Measurements from ENCODE around the gene PITX1. TPM values are rescaled to one million over a fixed set of nuclear protein-coding genes. Genes with fewer than 3 reads are reported as not detected.

The PITX1 gene
- total RNA-seq, 2 donors from 2014 or later, result not detected

DNA sequence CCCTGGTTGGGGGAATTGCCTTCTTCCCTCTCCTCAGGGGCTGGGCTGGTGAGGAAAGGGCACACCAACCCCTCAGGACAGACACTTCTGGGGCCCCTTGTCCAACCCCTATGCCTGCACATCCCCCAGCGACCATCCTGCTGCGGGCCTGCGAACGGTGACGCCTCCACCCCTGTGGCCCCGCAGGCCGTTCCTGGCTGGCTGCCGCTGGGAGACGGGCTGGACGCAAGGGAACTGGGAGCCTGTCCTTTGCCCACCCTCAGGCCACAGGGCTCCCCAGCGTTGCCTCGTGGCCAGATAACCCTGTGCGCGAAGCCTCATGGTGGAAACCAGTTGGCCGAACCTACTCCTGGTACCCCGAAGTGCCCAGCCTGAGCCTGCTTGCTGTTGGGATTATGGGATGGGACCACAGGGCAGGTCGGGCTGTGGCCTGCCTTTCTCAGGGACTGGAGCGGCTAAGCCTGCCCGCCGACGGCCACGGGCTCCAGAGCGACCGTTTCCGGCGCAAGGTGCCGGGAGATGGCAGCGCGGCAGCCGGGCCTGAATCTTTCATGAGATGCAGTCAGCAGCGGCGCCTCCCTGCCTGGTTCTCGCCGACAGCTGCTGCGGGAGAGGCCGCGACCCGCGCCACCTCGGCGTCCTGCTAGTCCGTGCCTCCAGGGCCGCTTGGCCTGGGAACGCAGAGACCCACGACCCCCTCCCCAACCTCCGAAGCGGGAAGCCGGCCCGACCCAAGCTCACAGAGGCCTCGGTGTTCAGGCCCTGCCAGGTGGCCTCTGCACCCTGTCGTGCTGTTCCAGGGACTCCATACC, 6.5 kb upstream of the PITX1 start:
- 5 to 10% methylated on average over 32 to 51 of the region's 51 CpGs for WGBS, 2 donors
- Histone ChIP-seq H3K9me3 (no peaks in the 10 kb centered on the region), H3K27me3 (peaks cover 0 to 44% of the 10 kb centered on the region in 2 donors), H3K27ac (no peak overlapping the region), H3K36me3 (replicated peaks in 1 of 2; ENCODE audit: insufficient read depth in 1 of 2, low read depth in 2 of 2) (no peaks in the 10 kb centered on the region), H3K4me3 (no peak overlapping the region), H3K4me1 (peaks cover 23% of the 10 kb centered on the region)
- intact Hi-C loops (cut with DNase I), result no loop called here
- no peak for TF ChIP-seq POLR2A (IDR thresholded peaks at IDR 0.05)
- TF ChIP-seq, protein P1, sequence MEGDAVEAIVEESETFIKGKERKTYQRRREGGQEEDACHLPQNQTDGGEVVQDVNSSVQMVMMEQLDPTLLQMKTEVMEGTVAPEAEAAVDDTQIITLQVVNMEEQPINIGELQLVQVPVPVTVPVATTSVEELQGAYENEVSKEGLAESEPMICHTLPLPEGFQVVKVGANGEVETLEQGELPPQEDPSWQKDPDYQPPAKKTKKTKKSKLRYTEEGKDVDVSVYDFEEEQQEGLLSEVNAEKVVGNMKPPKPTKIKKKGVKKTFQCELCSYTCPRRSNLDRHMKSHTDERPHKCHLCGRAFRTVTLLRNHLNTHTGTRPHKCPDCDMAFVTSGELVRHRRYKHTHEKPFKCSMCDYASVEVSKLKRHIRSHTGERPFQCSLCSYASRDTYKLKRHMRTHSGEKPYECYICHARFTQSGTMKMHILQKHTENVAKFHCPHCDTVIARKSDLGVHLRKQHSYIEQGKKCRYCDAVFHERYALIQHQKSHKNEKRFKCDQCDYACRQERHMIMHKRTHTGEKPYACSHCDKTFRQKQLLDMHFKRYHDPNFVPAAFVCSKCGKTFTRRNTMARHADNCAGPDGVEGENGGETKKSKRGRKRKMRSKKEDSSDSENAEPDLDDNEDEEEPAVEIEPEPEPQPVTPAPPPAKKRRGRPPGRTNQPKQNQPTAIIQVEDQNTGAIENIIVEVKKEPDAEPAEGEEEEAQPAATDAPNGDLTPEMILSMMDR (IDR thresholded peaks at IDR 0.05), result no peak
- DNase-seq (no peak), ATAC-seq (no peak)

DNA sequence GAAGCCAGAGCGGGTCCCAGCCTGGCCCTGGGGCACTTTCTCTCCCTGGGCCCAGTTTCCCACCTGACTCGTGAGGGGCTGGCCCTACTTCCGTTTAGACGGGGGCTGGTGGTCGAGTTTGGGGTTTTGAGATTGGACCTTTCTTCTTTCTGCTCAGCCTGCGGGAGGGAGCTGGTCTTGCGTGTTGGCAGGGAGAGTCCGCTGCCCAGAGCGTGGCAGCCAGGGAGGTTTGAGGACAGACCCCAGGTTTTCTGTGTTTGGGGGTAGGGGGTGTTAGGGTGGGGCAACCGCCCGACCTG, 6.0 kb upstream of the PITX1 start:
- ATAC-seq (no peak), DNase-seq (no peak)
- H3K9me3 ChIP-seq, result no peaks in the 10 kb centered on the region
- no peak overlapping the region for H3K4me3 ChIP-seq
- H3K4me1 ChIP-seq, result peaks cover 23% of the 10 kb centered on the region
- no peak for TF ChIP-seq POLR2A (IDR thresholded peaks at IDR 0.05)
- TF ChIP-seq, protein P1 (IDR thresholded peaks at IDR 0.05), result no peak
- WGBS, 2 donors, result 4 to 15% methylated on average over 5 to 11 of the region's 11 CpGs
- intact Hi-C loops (cut with DNase I), result no loop called here
- H3K27ac ChIP-seq, result no peak overlapping the region
- peaks cover 0 to 44% of the 10 kb centered on the region in 2 donors for H3K27me3 ChIP-seq
- no peaks in the 10 kb centered on the region for H3K36me3 ChIP-seq (replicated peaks in 1 of 2; ENCODE audit: insufficient read depth in 1 of 2, low read depth in 2 of 2)

DNA sequence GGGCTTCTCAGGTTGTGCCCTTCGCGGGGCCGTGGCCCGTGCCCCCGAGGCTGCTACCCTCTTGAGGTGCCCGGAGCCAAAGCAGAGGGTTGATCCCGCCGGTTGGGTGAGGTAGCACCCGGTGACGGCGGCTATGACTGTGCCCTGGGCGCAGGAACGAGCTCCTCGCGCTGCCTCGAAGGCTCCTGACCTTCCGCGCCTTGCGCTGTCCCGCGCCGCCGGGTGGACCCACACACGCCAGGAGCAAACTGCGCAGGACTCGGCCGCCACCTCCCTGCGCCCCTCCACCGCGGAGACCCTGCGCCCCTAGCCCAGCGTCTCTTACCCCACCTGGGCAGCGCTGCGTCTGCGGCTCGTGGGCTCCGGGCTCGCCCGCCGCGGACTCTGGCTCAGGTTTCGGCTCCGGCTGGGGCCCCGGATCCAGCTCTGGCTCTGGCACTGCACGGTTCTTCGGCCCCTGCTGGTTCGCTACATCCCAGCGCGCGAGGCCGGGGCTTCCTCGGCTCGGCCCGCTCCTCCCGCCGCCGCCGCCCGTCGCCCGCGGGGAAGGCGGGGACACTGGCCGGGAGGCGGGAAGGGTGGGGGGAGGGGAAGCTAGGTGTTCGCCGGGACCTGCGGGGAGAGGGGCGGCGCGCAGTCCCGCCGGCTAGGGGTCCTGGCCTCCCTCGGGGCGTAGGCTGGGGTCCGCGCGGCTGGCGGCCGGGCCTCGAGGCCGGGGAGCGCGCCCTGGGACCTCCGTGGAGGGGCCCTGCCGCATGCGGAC, 5.4 kb upstream of the PITX1 start:
- TF ChIP-seq, protein P1 (IDR thresholded peaks at IDR 0.05), result no peak
- TF ChIP-seq POLR2A (IDR thresholded peaks at IDR 0.05), result no peak
- H3K36me3 ChIP-seq (replicated peaks in 1 of 2; ENCODE audit: insufficient read depth in 1 of 2, low read depth in 2 of 2), result no peaks in the 10 kb centered on the region
- intact Hi-C loops (cut with DNase I), result no loop called here
- DNase-seq, result no peak
- peaks cover 29% of the 10 kb centered on the region for H3K4me1 ChIP-seq
- ATAC-seq, result no peak
- H3K4me3 ChIP-seq, result no peak overlapping the region
- no peak overlapping the region for H3K27ac ChIP-seq
- H3K9me3 ChIP-seq, result no peaks in the 10 kb centered on the region
- peaks cover 0 to 44% of the 10 kb centered on the region in 2 donors for H3K27me3 ChIP-seq
- 3 to 6% methylated on average over 26 to 75 of the region's 87 CpGs for WGBS, 2 donors

DNA sequence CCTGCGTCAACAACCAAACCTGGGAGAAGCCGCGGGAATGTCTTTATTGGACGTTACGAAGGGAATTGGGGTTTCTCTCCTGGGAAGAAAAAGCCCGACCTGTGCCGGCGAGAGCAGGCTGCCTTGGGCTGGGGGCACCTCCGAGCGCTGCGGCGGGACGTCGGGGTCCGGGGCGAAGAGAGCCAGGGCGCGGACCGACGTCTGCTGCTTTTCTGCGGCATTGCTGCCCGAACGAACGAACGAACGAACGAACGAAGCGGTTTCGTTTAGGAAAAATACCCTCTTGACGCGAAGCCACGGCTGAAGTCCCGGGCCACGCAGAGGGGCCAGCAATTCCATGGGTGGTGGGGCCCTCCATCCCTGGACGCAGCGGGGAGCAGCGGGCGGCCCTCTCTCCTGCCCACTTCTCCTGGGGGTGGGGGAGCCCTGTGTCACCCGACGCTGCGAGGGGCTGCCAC, 4.8 kb upstream of the PITX1 start:
- ATAC-seq (no peak), DNase-seq (no peak)
- H3K4me3 ChIP-seq, result no peak overlapping the region
- 6 to 15% methylated on average over 26 to 42 of the region's 42 CpGs for WGBS, 2 donors
- intact Hi-C loops (cut with DNase I), result no loop called here
- peaks cover 0 to 44% of the 10 kb centered on the region in 2 donors for H3K27me3 ChIP-seq
- no peak for TF ChIP-seq POLR2A (IDR thresholded peaks at IDR 0.05)
- TF ChIP-seq, protein P1 (IDR thresholded peaks at IDR 0.05), result no peak
- no peak overlapping the region for H3K27ac ChIP-seq
- H3K36me3 ChIP-seq (replicated peaks in 1 of 2; ENCODE audit: insufficient read depth in 1 of 2, low read depth in 2 of 2), result no peaks in the 10 kb centered on the region
- no peaks in the 10 kb centered on the region for H3K9me3 ChIP-seq
- peaks cover 31% of the 10 kb centered on the region for H3K4me1 ChIP-seq
